PFSK-1 (cell line): Measurements from ENCODE around the gene KCNMA1.

ENCODE experiments used
- FOXP2 ChIP-seq: optimal IDR thresholded peaks from 2 replicates; pipeline ENCODE3; 2011; ENCODE audit warnings: borderline replicate concordance, control low read depth, inconsistent platforms; ENCODE audit not compliant: insufficient read depth; ENCODE audit errors: extremely low read length, extremely low read depth
- POLR2AphosphoS5 ChIP-seq: IDR thresholded peaks from 2 replicates; pipeline ENCODE4 v1.6.1; 2012; ENCODE audit warnings: low read depth, mild to moderate bottlenecking, control low read depth, low read length, moderate library complexity
- SIN3A ChIP-seq: IDR thresholded peaks from 2 replicates; pipeline ENCODE4 v1.6.1; 2012; ENCODE audit warnings: mild to moderate bottlenecking, low read length, moderate library complexity, borderline replicate concordance; ENCODE audit not compliant: insufficient read depth
- TAF1 ChIP-seq: IDR thresholded peaks from 2 replicates; pipeline ENCODE4 v1.6.1; 2012; ENCODE audit warnings: low read length, control low read depth, borderline replicate concordance; ENCODE audit not compliant: insufficient read depth
- TF ChIP-seq, protein P1 (sequence below), 2 experiments: IDR thresholded peaks; 2 replicates each; pipeline versions ENCODE4 v1.6.1 to v1.8.0; 2011 to 2012; ENCODE audit warnings: low read depth in 2 of 2, low read length in 2 of 2, control low read depth in 1 of 2, inconsistent platforms in 1 of 2, mild to moderate bottlenecking in 1 of 2, moderate library complexity in 1 of 2; ENCODE audit not compliant: insufficient read depth in 1 of 2

The KCNMA1 gene

DNA sequence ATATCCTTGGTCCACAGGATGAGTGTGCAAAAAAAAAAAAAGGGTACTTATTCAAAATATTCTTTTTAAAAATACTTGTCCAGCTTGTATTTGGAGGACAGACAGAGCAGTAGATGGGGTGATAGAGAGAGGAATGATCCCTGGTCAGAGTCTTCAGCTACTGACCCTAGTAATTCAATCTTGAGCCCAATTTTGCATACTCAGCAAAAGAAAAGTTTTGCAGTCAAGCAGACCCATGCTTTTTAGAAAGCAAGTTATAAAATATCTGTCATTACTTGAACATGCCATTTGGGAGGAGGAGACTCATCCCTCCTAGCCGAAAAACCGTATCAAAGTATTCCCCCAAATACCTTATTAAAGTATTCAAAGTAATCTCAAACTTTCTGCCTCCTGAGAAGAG, 585.0 kb downstream of the KCNMA1 start:
- TF ChIP-seq, protein P1, sequence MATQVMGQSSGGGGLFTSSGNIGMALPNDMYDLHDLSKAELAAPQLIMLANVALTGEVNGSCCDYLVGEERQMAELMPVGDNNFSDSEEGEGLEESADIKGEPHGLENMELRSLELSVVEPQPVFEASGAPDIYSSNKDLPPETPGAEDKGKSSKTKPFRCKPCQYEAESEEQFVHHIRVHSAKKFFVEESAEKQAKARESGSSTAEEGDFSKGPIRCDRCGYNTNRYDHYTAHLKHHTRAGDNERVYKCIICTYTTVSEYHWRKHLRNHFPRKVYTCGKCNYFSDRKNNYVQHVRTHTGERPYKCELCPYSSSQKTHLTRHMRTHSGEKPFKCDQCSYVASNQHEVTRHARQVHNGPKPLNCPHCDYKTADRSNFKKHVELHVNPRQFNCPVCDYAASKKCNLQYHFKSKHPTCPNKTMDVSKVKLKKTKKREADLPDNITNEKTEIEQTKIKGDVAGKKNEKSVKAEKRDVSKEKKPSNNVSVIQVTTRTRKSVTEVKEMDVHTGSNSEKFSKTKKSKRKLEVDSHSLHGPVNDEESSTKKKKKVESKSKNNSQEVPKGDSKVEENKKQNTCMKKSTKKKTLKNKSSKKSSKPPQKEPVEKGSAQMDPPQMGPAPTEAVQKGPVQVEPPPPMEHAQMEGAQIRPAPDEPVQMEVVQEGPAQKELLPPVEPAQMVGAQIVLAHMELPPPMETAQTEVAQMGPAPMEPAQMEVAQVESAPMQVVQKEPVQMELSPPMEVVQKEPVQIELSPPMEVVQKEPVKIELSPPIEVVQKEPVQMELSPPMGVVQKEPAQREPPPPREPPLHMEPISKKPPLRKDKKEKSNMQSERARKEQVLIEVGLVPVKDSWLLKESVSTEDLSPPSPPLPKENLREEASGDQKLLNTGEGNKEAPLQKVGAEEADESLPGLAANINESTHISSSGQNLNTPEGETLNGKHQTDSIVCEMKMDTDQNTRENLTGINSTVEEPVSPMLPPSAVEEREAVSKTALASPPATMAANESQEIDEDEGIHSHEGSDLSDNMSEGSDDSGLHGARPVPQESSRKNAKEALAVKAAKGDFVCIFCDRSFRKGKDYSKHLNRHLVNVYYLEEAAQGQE (IDR thresholded peaks at IDR 0.05; ENCODE audit: insufficient read depth in 1 of 2, low read depth in 2 of 2, low read length in 2 of 2), result no peak
- TF ChIP-seq POLR2AphosphoS5, result no peak
- no peak for TF ChIP-seq SIN3A
- TF ChIP-seq TAF1, result no peak
- no peak for TF ChIP-seq FOXP2

DNA sequence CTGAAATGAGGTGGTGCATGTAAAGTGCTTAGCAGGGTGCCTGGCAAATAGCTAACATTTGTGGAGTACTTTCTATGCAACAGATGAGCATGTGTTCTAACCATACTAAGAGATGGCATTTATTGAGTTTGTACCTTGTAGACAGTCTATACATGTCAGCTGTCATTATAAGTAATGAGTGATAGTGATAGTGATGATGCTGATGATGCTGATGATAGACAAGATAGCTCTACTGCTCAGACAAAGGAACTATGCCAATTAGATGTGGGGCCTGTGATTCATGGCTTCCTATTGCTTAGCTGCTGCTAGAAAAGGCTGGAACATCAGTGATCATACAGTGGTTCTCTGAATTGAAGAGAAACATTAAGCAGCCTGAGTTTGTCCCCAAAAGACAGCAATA, 585.8 kb downstream of the KCNMA1 start:
- TF ChIP-seq SIN3A (no peak), POLR2AphosphoS5 (no peak), FOXP2 (no peak), TAF1 (no peak)
- TF ChIP-seq, protein P1 (IDR thresholded peaks at IDR 0.05; ENCODE audit: insufficient read depth in 1 of 2, low read depth in 2 of 2, low read length in 2 of 2), result no peak

DNA sequence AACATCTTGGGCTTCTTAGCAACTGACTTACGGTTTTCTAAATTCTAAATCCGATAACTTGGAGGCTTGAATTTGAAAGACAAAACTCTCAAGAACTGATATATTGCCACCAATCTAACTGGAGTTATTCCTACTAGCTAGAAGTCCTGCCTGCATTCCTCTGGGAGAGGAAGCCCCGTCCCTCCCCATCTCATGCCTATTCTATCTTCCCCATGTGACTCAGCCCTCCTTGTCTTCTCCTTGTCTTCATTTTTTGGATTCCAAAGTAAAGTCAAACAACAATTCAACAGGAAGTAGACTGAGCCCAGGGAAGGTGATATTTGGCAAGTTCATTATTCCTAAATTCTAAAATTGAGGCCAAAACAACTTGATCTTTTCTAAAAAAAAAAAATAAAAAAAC, 587.7 kb downstream of the KCNMA1 start:
- TF ChIP-seq POLR2AphosphoS5, result no peak
- TF ChIP-seq SIN3A, result no peak
- TF ChIP-seq TAF1, result no peak
- no peak for TF ChIP-seq FOXP2
- TF ChIP-seq, protein P1 (IDR thresholded peaks at IDR 0.05; ENCODE audit: insufficient read depth in 1 of 2, low read depth in 2 of 2, low read length in 2 of 2), result no peak

DNA sequence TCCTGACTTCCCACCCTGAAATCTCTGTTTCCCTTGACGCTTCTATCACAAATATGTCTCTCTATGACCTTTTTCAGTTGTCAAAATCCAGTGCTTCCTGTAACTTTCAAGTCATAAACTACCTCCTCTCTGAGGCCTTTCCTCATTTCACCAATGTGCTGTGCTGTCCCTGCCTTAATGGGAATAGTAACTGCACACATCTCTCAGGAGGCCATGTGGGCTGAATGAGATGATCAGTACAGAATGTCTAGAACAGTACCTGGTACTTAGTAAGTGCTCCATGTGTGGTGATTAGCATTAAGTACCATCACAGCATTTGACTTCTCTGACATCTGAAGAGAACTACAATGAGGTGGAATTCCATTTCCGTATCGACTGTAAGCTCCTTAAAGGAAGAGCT, 588.5 kb downstream of the KCNMA1 start:
- no peak for TF ChIP-seq FOXP2
- no peak for TF ChIP-seq TAF1
- TF ChIP-seq, protein P1 (IDR thresholded peaks at IDR 0.05; ENCODE audit: insufficient read depth in 1 of 2, low read depth in 2 of 2, low read length in 2 of 2), result no peak
- TF ChIP-seq POLR2AphosphoS5, result no peak
- TF ChIP-seq SIN3A, result no peak

DNA sequence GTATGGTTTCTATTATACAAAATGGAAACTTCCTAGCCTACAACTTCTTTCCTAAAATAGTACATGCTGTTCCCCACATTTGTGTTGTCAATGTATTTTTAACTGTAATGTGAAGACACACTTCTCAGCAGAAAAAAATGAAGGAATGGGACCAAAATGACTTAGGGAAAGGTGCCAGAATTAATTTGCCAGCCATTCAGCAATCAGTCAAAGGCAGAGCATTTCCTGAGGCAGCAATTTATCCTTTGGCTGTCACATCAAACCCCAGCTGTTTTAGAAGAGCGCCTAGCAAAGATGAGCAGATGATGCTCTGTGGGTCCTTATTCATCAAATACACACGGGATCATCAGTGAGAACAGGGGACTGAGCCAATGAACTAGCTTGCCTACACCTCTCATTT, 592.5 kb downstream of the KCNMA1 start:
- TF ChIP-seq SIN3A (no peak), TAF1 (no peak), POLR2AphosphoS5 (no peak), FOXP2 (no peak)
- TF ChIP-seq, protein P1 (IDR thresholded peaks at IDR 0.05; ENCODE audit: insufficient read depth in 1 of 2, low read depth in 2 of 2, low read length in 2 of 2), result no peak
